Gastrocnemius medialis (tissue), 4 donors: ENCODE data around the gene KCNK13.

ENCODE experiments used
- CTCF ChIP-seq, 5 experiments: fragments of 450-650 bp in 3 of 5; fragments of 200-600 bp in 2 of 5; sonication (generic) in 2 of 5; IDR thresholded peaks in 4 of 5; conservative IDR thresholded peaks in 1 of 5; 1 replicate in 4 of 5; 2 replicates in 1 of 5; pipeline ENCODE4 v1.5.1; 2016 to 2019; ENCODE audit warnings: antibody characterized with exemption in 5 of 5, mild to moderate bottlenecking in 3 of 5, moderate library complexity in 3 of 5
- POLR2A ChIP-seq, 2 donors: fragments of 450-650 bp; IDR thresholded peaks; one replicate each; pipeline ENCODE4 v1.6.1; 2017; ENCODE audit warnings: antibody characterized with exemption in 2 of 2, mild to moderate bottlenecking in 2 of 2, moderate library complexity in 2 of 2

GRCh38 chr14:90093942-90094595, 32.3 kb downstream of the KCNK13 start:
- no peak for TF ChIP-seq CTCF (IDR thresholded peaks at IDR 0.05 in 4 of 5, conservative IDR thresholded peaks at IDR 0.05 in 1 of 5)
- no peak for TF ChIP-seq POLR2A (IDR thresholded peaks at IDR 0.05)
